ENCODE data around the gene SYDE1.

Gene SYDE1

GRCh38 chr19:15116856-15117255 is 9.7 kb downstream of the SYDE1 start:
- H3K4me3 ChIP-seq (ENCODE audit: low read length, poor library complexity, severe bottlenecking) = no peak overlapping the region
- no peaks in the 10 kb centered on the region for H3K4me1 ChIP-seq (ENCODE audit: insufficient read depth, low read length, poor library complexity, severe bottlenecking)
- H3K9me2 ChIP-seq (replicated peaks; ENCODE audit: low read depth, low read length) = no peaks in the 10 kb centered on the region
- no peak overlapping the region for H3K4me2 ChIP-seq (ENCODE audit: low read depth, low read length, poor library complexity, severe bottlenecking)
- no peaks in the 10 kb centered on the region for H3K79me2 ChIP-seq (ENCODE audit: insufficient read depth, low read length)
- no peak for TF ChIP-seq EZH2phosphoT487 (IDR thresholded peaks at IDR 0.05; ENCODE audit: borderline replicate concordance)
- TF ChIP-seq CTCF (conservative IDR thresholded peaks at IDR 0.05; ENCODE audit: low read length) = no peak
- H2AFZ ChIP-seq (ENCODE audit: low read length) = no peak overlapping the region
- no peaks in the 10 kb centered on the region for H3F3A ChIP-seq (ENCODE audit: low read depth)
- H3K27me3 ChIP-seq (ENCODE audit: insufficient read depth, low read length, poor library complexity, severe bottlenecking) = no peaks in the 10 kb centered on the region
- H3K9me3 ChIP-seq (ENCODE audit: insufficient read depth, low read depth, low read length) = no peaks in the 10 kb centered on the region
- H4K20me1 ChIP-seq (ENCODE audit: insufficient read depth, low read length, poor library complexity, severe bottlenecking) = no peaks in the 10 kb centered on the region
- H3K9ac ChIP-seq (ENCODE audit: low read depth, low read length, poor library complexity, severe bottlenecking) = no peak overlapping the region
- H3K36me3 ChIP-seq (ENCODE audit: insufficient read depth, low read length) = peaks cover 52% of the 10 kb centered on the region; the same call in 1 of the 2 replicates

GRCh38 chr19:15118248-15118647 is 11.0 kb downstream of the SYDE1 start:
- Histone ChIP-seq H3K9ac (ENCODE audit: low read depth, low read length, poor library complexity, severe bottlenecking) (no peak overlapping the region), H3K36me3 (ENCODE audit: insufficient read depth, low read length) (peaks cover 58% of the 10 kb centered on the region; the same call in 1 of the 2 replicates)
- TF ChIP-seq EZH2phosphoT487 (IDR thresholded peaks at IDR 0.05; ENCODE audit: borderline replicate concordance) (no peak), CTCF (conservative IDR thresholded peaks at IDR 0.05; ENCODE audit: low read length) (no peak)

GRCh38 chr19:15118789-15119494 is 11.7 kb downstream of the SYDE1 start:
- no peaks in the 10 kb centered on the region for H3K9me3 ChIP-seq (ENCODE audit: insufficient read depth, low read depth, low read length)
- peaks cover 2% of the 10 kb centered on the region for H4K20me1 ChIP-seq (ENCODE audit: insufficient read depth, low read length, poor library complexity, severe bottlenecking)
- H3K9ac ChIP-seq (ENCODE audit: low read depth, low read length, poor library complexity, severe bottlenecking) = no peak overlapping the region
- H3F3A ChIP-seq (ENCODE audit: low read depth) = no peaks in the 10 kb centered on the region
- H3K36me3 ChIP-seq (ENCODE audit: insufficient read depth, low read length) = peaks cover 58% of the 10 kb centered on the region; the same call in 1 of the 2 replicates
- no peaks in the 10 kb centered on the region for H3K27me3 ChIP-seq (ENCODE audit: insufficient read depth, low read length, poor library complexity, severe bottlenecking)
- no peak overlapping the region for H3K4me2 ChIP-seq (ENCODE audit: low read depth, low read length, poor library complexity, severe bottlenecking)
- no peaks in the 10 kb centered on the region for H3K9me2 ChIP-seq (replicated peaks; ENCODE audit: low read depth, low read length)
- peaks cover 16% of the 10 kb centered on the region for H3K79me2 ChIP-seq (ENCODE audit: insufficient read depth, low read length)
- peaks cover 8% of the 10 kb centered on the region for H3K4me1 ChIP-seq (ENCODE audit: insufficient read depth, low read length, poor library complexity, severe bottlenecking)
- H2AFZ ChIP-seq (ENCODE audit: low read length) = no peak overlapping the region
- H3K4me3 ChIP-seq (ENCODE audit: low read length, poor library complexity, severe bottlenecking) = no peak overlapping the region
- no peak for TF ChIP-seq CTCF (conservative IDR thresholded peaks at IDR 0.05; ENCODE audit: low read length)
- TF ChIP-seq EZH2phosphoT487 (IDR thresholded peaks at IDR 0.05; ENCODE audit: borderline replicate concordance) = no peak

More at GRCh38 chr19:15118248-15118647, 11.0 kb downstream of the SYDE1 start:
- Histone ChIP-seq H3K79me2 (ENCODE audit: insufficient read depth, low read length) (peaks cover 9% of the 10 kb centered on the region; the same call in 1 of the 2 replicates), H3F3A (ENCODE audit: low read depth) (no peaks in the 10 kb centered on the region), H3K4me1 (ENCODE audit: insufficient read depth, low read length, poor library complexity, severe bottlenecking) (peaks cover under 1% of the 10 kb centered on the region), H3K9me3 (ENCODE audit: insufficient read depth, low read depth, low read length) (no peaks in the 10 kb centered on the region), H3K9me2 (replicated peaks; ENCODE audit: low read depth, low read length) (no peaks in the 10 kb centered on the region), H2AFZ (ENCODE audit: low read length) (no peak overlapping the region), H3K4me2 (ENCODE audit: low read depth, low read length, poor library complexity, severe bottlenecking) (no peak overlapping the region), H3K27me3 (ENCODE audit: insufficient read depth, low read length, poor library complexity, severe bottlenecking) (no peaks in the 10 kb centered on the region), H3K4me3 (ENCODE audit: low read length, poor library complexity, severe bottlenecking) (no peak overlapping the region), H4K20me1 (ENCODE audit: insufficient read depth, low read length, poor library complexity, severe bottlenecking) (no peaks in the 10 kb centered on the region)

Measured in Loucy (cell line).